GM18507 (cell line): Measurements from ENCODE around the gene NCAPD3.

Experiments
- DNase-seq: peaks from one replicate; pipeline ENCODE4 v3.0.0; 2011; ENCODE audit warnings: low read depth; ENCODE audit not compliant: insufficient read length; ENCODE audit errors: extremely low spot score
- FAIRE-seq: peaks from 2 replicates; lab custom pipeline; 2011; peaks lifted over from hg19 to GRCh38; lab: Jason Lieb, UNC

NCAPD3 gene

DNA sequence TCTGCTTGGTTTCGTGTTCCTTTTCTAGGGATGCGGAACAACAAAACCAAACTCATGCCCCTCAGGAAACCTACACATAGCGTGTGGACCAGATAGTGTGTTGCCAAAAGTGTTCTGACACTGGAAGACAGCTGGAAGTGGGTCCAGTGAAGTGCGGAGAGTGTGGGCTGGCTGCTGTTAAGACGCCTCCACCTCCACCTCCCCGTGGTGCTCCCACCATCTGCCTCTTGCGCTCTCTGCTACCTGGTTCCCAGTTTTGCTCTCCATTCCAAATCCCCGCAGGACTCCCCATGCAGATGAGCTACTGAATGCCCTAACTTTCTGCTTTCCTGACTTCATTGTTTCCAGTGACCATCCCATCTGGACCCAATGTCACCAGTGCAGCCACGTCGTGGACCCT lies 51.8 kb downstream of the NCAPD3 start:
- no peak for DNase-seq

GRCh38 chr11:134170919-134171281 lies 52.9 kb downstream of the NCAPD3 start:
- DNase-seq: no peak
- no peak for FAIRE-seq

More for the DNA sequence above, 51.8 kb downstream of the NCAPD3 start:
- no peak for FAIRE-seq

GRCh38 chr11:134170177-134170918 lies 53.4 kb downstream of the NCAPD3 start:
- no peak for DNase-seq
- no peak for FAIRE-seq

- DNase-seq (no peak), FAIRE-seq (no peak)
Measured at GRCh38 chr11:134164490-134165370, 59.0 kb downstream of the NCAPD3 start.

DNA sequence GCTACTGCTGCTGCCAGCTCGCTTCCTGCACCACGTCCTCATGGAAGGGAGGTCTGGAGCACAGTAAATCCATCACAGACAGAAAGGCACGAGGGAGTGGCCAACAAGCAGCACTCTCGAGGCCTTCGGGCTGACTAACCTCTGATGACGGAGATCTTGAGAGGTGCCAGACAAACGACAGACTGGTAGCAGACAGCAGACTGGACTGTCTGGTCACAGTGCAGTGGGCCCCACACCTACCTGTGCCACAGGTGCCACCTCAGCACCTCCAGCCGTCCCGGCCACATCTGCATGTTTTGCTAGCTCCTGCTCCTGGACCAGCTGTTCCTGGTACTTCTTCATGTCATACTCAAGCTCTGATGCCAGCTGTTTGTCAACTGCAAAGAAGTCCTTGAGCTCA lies 64.1 kb downstream of the NCAPD3 start:
- FAIRE-seq: no peak
- DNase-seq: no peak

- no peak for FAIRE-seq
- DNase-seq: no peak
Measured at GRCh38 chr11:134158023-134158422, 65.7 kb downstream of the NCAPD3 start.

DNA sequence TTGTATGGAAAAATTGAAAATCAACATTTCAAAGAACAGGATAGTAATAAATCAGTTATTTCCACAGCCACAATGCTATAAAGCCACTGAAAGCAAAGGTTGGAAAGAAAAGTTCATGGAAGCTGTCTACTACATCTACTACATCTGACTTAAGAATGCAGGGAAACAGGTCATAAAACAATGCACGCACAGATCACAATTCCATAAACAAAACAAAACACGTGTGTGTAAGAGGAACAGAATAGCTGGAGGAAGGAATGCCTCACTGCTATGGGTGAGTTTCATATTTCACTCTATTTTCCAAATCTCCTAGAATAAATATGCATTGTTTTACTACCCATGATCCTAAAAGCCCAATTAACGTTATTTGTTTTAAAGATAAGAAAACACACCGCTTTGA lies 66.3 kb downstream of the NCAPD3 start:
- no peak for FAIRE-seq

GRCh38 chr11:134155946-134156865 lies 67.6 kb downstream of the NCAPD3 start:
- no peak for FAIRE-seq
- no peak for DNase-seq

More for the DNA sequence above, 66.3 kb downstream of the NCAPD3 start:
- no peak for DNase-seq

DNA sequence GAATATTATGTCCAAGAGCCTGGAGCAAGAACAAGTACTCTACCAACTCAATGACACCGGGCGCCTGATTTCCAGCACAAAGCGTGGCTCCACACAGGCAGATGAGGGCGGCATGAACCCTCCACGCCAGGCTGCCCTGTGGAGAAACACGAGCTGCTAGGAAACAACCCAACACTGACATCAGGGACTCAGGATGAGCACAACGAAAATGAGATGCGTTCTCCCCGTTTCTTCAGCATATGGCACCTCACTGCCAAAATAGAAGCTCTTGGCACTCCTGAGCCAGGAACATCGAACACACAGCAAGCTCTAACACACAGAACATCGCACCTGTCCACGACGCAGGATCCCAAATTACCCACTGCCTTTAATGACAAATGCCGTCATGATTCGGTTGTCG lies 68.3 kb downstream of the NCAPD3 start:
- FAIRE-seq (no peak), DNase-seq (no peak)

GRCh38 chr11:134154441-134154840 lies 69.3 kb downstream of the NCAPD3 start:
- FAIRE-seq (no peak), DNase-seq (no peak)

DNA sequence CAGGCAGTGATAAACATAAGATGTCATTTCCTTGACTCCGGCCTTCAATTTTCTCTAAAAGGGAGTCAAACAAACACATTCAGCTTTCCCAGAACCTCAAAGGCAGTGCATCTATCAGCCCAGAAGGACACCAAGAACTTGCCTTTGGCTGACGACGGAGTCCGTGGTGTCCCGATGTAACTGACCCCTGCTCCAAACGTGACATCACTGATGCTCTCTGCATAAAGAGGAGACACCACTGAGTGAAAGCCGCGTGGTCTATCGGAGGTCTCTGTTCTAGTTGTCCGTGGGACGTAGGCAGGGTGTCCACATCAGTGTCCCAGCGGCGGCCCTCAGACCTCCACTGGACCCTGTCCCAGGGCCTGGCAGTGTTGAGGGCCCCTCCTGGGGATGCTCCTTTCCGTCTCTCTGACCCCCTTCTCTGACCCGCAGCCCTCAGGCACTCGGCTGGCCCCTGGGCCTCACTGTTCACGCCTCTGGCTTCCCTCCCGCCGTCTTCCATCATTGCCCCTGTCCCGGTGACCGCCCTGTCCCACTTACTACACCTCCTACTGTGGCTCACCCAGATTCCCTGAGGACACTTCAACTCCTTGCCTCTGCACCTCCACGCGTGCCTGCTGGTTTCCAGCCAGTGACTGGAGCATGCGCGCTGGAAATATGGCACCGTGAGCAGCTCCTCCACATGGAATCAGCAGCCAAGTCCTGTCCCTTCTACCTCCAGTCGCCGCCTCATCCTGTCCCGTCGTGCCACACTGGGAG lies 70.4 kb downstream of the NCAPD3 start:
- no peak for DNase-seq
- no peak for FAIRE-seq

DNA sequence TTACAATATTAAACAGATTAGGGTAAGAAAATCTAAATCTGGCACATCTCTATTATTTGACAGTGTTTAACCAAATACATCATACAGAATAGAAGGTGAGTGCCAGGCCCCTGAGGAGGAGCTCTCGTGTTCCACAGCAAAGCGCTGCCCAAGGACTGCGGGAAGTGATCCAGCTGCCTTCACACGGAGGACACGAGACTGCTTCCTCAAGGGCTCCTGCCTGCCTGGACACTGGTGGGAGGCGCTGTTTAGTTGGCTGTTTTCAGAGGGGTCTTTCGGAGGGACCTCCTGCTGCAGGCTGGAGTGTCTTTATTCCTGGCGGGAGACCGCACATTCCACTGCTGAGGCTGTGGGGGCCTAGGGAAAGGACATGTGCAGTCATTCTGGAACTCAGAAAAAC lies 71.1 kb downstream of the NCAPD3 start:
- FAIRE-seq (no peak), DNase-seq (no peak)

GRCh38 chr11:134151083-134151747 lies 72.6 kb downstream of the NCAPD3 start:
- DNase-seq (no peak), FAIRE-seq (no peak)

- DNase-seq (no peak), FAIRE-seq (no peak)
Measured at GRCh38 chr11:134150195-134150903, 73.4 kb downstream of the NCAPD3 start.

DNA sequence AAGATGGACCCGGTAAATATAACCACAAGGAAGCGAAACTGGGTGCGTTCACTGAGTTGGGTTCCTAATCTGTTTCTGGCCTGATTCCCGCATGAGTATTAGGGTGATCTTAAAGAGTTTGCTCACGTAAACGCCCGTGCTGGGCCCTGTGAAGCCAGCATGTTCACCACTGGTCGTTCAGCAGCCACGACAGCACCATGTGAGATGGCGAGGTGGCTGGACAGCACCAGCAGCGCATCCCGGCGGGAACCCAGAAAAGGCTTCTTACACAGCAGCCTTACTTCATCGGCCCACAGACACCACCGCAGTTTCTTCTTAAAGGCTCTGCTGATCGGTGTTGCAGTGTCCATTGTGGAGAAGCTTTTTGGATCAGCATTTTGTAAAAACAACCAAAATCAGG lies 74.4 kb downstream of the NCAPD3 start:
- FAIRE-seq: no peak
- no peak for DNase-seq

DNA sequence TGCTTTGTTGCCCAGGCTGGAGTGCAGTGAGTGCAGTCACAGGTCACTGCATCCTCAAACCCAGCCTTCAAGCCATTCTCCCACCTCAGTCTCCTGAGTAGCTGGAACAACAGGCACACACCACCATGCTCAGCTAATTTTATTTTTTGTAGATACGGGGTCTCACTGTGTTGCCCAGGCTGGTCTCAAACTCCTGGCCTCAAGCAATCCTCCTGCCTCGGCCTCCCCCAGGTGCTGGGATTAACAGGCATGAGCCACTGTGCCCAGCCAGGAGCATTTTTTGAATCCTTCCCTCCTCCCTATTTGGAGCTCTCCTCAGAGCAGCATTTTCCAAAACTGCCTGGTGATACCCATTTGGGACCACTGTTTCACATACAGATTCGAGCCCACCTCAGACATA lies 77.2 kb downstream of the NCAPD3 start:
- DNase-seq (no peak), FAIRE-seq (no peak)

- DNase-seq (no peak), FAIRE-seq (no peak)
Measured at GRCh38 chr11:134145715-134146114, 78.1 kb downstream of the NCAPD3 start.

GRCh38 chr11:134144744-134145143 lies 79.0 kb downstream of the NCAPD3 start:
- FAIRE-seq (no peak), DNase-seq (no peak)
